Measurements from ENCODE around the gene ACLY. TPM values are rescaled to one million over a fixed set of nuclear protein-coding genes. Genes with fewer than 3 reads are reported as not detected.
"Not testable (repeated sequence)": the region's sequence is repeated elsewhere in the genome, so short reads cannot be mapped to it uniquely, and the experiment has no call there.

Gene ACLY
- total RNA-seq, 1 donor from 2014 or later: 143 TPM

GRCh38 chr17:41860254-41860931 is 58.4 kb downstream of the ACLY start:
- ChIA-PET POLR2A (no interaction called here), CTCF (no interaction called here)
- H3K36me3 Mint-ChIP-seq (ENCODE audit: low read depth): peaks cover 2% of the 10 kb centered on the region
- intact Hi-C loops (cut with micrococcal nuclease): loop anchor here (10.0 kb wide), 2 partner anchors 126 to 1534 kb away; partner anchors contain the start of genes ARL4D and HAP1
- no peaks in the 10 kb centered on the region for H3K9me3 Mint-ChIP-seq
- TF ChIP-seq CTCF (IDR thresholded peaks at IDR 0.05): no peak
- no peaks in the 10 kb centered on the region for H3K27me3 Mint-ChIP-seq
- H3K4me1 Mint-ChIP-seq: peaks cover 21% of the 10 kb centered on the region
- H3K4me3 Mint-ChIP-seq: no peak overlapping the region
- DNase-seq: no peak
- no peak for ATAC-seq (ENCODE audit: low read depth)
- H3K27ac Mint-ChIP-seq: no peak overlapping the region

DNA sequence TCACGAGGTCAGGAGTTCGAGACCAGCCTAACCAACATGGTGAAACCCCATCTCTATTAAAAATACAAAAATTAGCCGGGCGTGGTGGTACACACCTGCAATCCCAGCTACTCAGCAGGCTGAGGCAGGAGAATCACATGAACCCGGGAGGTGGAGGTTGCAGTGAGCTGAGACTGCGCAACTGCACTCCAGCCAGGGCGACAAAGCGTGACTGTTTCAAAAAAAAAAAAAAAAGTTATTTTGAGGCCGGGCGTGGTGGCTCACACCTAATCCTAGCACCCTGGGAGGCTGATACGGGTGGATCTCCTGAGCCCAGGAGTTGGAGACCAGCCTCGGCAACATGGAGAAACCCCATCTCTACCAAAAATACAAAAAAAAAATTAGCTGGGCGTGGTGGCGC is 67.4 kb downstream of the ACLY start:
- intact Hi-C loops (cut with micrococcal nuclease); CTCF ChIA-PET; H3K27me3 Mint-ChIP-seq; DNase-seq; H3K9me3 Mint-ChIP-seq; H3K27ac Mint-ChIP-seq; H3K4me3 Mint-ChIP-seq: not testable (repeated sequence)
- POLR2A ChIA-PET: interaction anchor here (0.6 to 0.7 kb wide), 3 partner anchors 39 to 1755 kb away, joined by 3 read pairs; no protein-coding TSS in a partner anchor
- Mint-ChIP-seq H3K4me1 (peaks cover 40% of the 10 kb centered on the region), H3K36me3 (ENCODE audit: low read depth) (peaks cover 31% of the 10 kb centered on the region)
- ATAC-seq (ENCODE audit: low read depth): peak; percentile 37

DNA sequence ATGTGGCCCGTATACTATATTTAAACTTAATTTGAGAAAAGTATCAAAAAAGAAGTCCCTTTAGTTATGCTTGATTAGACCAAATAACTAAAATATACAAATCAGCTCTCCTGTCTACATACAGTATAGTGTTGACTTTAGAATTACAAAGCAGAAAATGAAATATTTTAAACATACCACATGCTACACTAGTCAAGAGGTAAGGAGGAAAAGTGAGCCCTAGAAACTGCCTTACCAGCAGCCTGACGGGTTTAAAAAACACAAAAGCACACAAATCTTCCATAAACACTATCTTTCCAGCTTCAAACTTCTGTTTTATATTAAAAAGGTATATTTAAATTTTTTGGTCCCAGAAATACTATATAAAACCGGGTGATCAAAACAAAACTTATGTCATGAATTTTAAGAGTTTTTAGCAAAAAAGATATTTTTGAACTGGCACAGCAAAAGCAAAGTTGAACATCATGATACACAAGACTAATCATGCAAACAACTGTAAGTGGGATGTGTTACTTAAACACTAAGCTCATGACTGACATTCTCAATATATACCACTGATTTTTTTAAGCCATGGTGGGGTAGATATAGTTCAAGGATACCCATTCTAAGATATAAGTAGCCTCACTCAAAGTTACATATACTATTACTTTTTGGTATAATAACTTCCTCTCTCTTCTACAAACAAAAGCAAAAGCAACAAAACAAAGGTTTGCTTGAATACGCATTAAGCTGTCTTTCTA is 69.3 kb downstream of the ACLY start:
- ChIA-PET POLR2A (interaction anchor here (0.5 to 2.2 kb wide), 5 partner anchors 15 to 114 kb away, joined by 3 to 7 read pairs (median 3); partner anchors contain the start of gene KLHL11), CTCF (interaction anchor here (1.6 kb wide), 1 partner anchor 266 kb away, joined by 3 read pairs; no protein-coding TSS in a partner anchor)
- ATAC-seq (ENCODE audit: low read depth) (no peak), DNase-seq (no peak)
- no peak for TF ChIP-seq CTCF (IDR thresholded peaks at IDR 0.05)
- Mint-ChIP-seq H3K36me3 (ENCODE audit: low read depth) (peaks cover 22% of the 10 kb centered on the region), H3K9me3 (no peaks in the 10 kb centered on the region), H3K4me3 (no peak overlapping the region), H3K27me3 (no peaks in the 10 kb centered on the region), H3K27ac (peak overlapping the region; percentile 42), H3K4me1 (peaks cover 40% of the 10 kb centered on the region)
- intact Hi-C loops (cut with micrococcal nuclease): no loop called here

DNA sequence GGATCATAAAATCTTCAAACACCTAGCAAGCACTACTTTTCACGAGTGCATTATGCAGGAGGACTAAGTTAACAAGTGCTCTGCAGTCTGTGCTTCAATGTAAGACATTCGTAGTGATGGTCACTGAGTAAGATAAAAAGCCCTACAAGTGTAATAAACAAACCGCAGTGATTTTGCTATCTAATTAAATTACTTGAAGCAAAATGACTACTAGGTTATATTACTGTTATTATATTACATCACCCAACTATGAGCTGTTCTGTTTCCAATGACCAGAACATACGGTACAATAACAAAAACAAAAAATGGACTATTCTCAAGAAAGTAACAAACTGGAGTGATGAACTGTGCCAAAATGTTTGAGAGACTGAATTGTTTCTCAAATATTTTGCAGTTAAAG is 70.0 kb downstream of the ACLY start:
- intact Hi-C loops (cut with micrococcal nuclease): no loop called here
- TF ChIP-seq CTCF (IDR thresholded peaks at IDR 0.05): no peak
- Mint-ChIP-seq H3K4me1 (peaks cover 40% of the 10 kb centered on the region), H3K4me3 (no peak overlapping the region), H3K27me3 (no peaks in the 10 kb centered on the region), H3K27ac (peak overlapping the region; percentile 42), H3K36me3 (ENCODE audit: low read depth) (peaks cover 16% of the 10 kb centered on the region), H3K9me3 (no peaks in the 10 kb centered on the region)
- no peak for ATAC-seq (ENCODE audit: low read depth)
- DNase-seq: no peak
- ChIA-PET CTCF (interaction anchor here (1.6 kb wide), 1 partner anchor 267 kb away, joined by 3 read pairs; no protein-coding TSS in a partner anchor), POLR2A (interaction anchor here (2.2 kb wide), 1 partner anchor 16 kb away, joined by 7 read pairs; the partner anchor contains the start of gene KLHL11)

- TF ChIP-seq CTCF (IDR thresholded peaks at IDR 0.05): no peak
- Mint-ChIP-seq H3K27ac (no peak overlapping the region), H3K4me3 (no peak overlapping the region), H3K4me1 (peaks cover 17% of the 10 kb centered on the region), H3K27me3 (no peaks in the 10 kb centered on the region), H3K36me3 (ENCODE audit: low read depth) (peaks cover 2% of the 10 kb centered on the region), H3K9me3 (no peaks in the 10 kb centered on the region)
- DNase-seq (no peak), ATAC-seq (ENCODE audit: low read depth) (no peak)
- CTCF ChIA-PET: no interaction called here
- POLR2A ChIA-PET: no interaction called here
- intact Hi-C loops (cut with micrococcal nuclease): no loop called here
Measured at GRCh38 chr17:41844971-41845370, 73.8 kb downstream of the ACLY start.

DNA sequence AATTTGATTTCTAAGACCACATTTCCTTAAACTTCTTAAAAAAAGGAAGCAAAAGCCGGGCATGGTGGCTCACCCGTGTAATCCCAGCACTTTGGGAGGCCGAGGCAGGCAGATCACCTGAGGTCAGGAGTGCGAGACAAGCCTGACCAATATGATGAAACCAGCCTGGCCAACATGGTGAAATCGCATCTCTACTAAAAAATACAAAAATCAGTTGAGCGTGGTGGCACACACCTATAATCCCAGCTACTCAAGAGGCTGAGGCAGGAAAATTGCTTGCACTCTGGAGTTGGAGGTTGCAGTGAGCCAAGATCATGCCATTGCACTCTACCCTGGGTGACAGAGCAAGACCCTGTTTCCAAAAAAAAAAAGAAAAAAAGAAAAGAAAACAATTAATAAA is 78.0 kb downstream of the ACLY start:
- H3K4me3 Mint-ChIP-seq; POLR2A ChIA-PET; H3K27ac Mint-ChIP-seq; H3K27me3 Mint-ChIP-seq; CTCF ChIA-PET; intact Hi-C loops (cut with micrococcal nuclease); ATAC-seq (ENCODE audit: low read depth); DNase-seq; H3K4me1 Mint-ChIP-seq; H3K36me3 Mint-ChIP-seq (ENCODE audit: low read depth); H3K9me3 Mint-ChIP-seq: not testable (repeated sequence)

GRCh38 chr17:41839448-41839847 is 79.3 kb downstream of the ACLY start:
- H3K4me3 Mint-ChIP-seq; DNase-seq; CTCF ChIA-PET; H3K27me3 Mint-ChIP-seq; H3K27ac Mint-ChIP-seq; ATAC-seq (ENCODE audit: low read depth); H3K9me3 Mint-ChIP-seq; H3K36me3 Mint-ChIP-seq (ENCODE audit: low read depth); intact Hi-C loops (cut with micrococcal nuclease); POLR2A ChIA-PET: not testable (repeated sequence)
- H3K4me1 Mint-ChIP-seq: peaks cover 13% of the 10 kb centered on the region
